WTC11 (cell line): ENCODE measurements around the gene KCNJ16. TPM values are rescaled to one million over a fixed set of nuclear protein-coding genes. Genes with fewer than 3 reads are reported as not detected.

Source experiments
- ATAC-seq: fragments of 200-7000 bp; cut with Tn5 transposase; 2 replicates; pipeline ENCODE4 v1.10.0; 2021; ENCODE audit warnings: mild to moderate bottlenecking, moderate library complexity
- CTCF ChIA-PET: fragments of 300-600 bp; sonication (Branson Sonifier 250); formaldehyde crosslinking; loops from one replicate; lab custom pipeline; 2021; ENCODE audit warnings: antibody characterized with exemption; lab: Charles Lee
- POLR2A ChIA-PET: fragments of 350-600 bp; sonication (Branson Sonifier 250); formaldehyde crosslinking; loops from one replicate; lab custom pipeline; 2021; ENCODE audit warnings: antibody characterized with exemption; lab: Charles Lee
- DNase-seq: peaks from one replicate; pipeline ENCODE4 v3.0.0; 2021; ENCODE audit warnings: low spot score
- H3K27ac Mint-ChIP-seq: 2 replicates; pipeline ENCODE4 v1.8.0; 2021; ENCODE audit warnings: mixed read lengths
- H3K27me3 Mint-ChIP-seq: 2 replicates; pipeline ENCODE4 v1.8.0; 2021; ENCODE audit warnings: low read depth, mild to moderate bottlenecking, moderate library complexity, mixed read lengths
- H3K36me3 Mint-ChIP-seq: 2 replicates; pipeline ENCODE4 v1.8.0; 2021; ENCODE audit warnings: mixed read lengths
- H3K4me1 Mint-ChIP-seq: 2 replicates; pipeline ENCODE4 v1.8.0; 2022; ENCODE audit warnings: mixed read lengths
- H3K4me3 Mint-ChIP-seq: 2 replicates; pipeline ENCODE4 v1.8.0; 2021; ENCODE audit warnings: mild to moderate bottlenecking, moderate library complexity, mixed read lengths
- H3K9me3 Mint-ChIP-seq: 2 replicates; pipeline ENCODE4 v1.8.0; 2021; ENCODE audit warnings: mixed read lengths
- ARID4B ChIP-seq: sonication (generic); formaldehyde crosslinking; IDR thresholded peaks from 2 replicates; pipeline ENCODE4 v1.8.0; 2023; ENCODE audit warnings: missing genetic modification reagents, mild to moderate bottlenecking, borderline replicate concordance
- CDX4 ChIP-seq: fragments of 250-450 bp; sonication (Bioruptor Pico); IDR thresholded peaks from 2 replicates; pipeline ENCODE4 v1.9.0; 2021; ENCODE audit warnings: moderate library complexity, mild to moderate bottlenecking, inconsistent platforms, borderline replicate concordance
- CREB1 ChIP-seq: sonication (generic); formaldehyde crosslinking; IDR thresholded peaks from 2 replicates; pipeline ENCODE4 v1.8.0; 2023; ENCODE audit warnings: mild to moderate bottlenecking, missing genetic modification reagents
- E2F1 ChIP-seq: sonication (generic); formaldehyde crosslinking; IDR thresholded peaks from 2 replicates; pipeline ENCODE4 v1.8.0; 2022; ENCODE audit warnings: mild to moderate bottlenecking, missing genetic modification reagents
- EMX1 ChIP-seq: fragments of 250-450 bp; sonication (Bioruptor Pico); IDR thresholded peaks from 2 replicates; pipeline ENCODE4 v1.8.0; 2021; ENCODE audit warnings: mild to moderate bottlenecking
- ETV6 ChIP-seq: sonication (generic); formaldehyde crosslinking; IDR thresholded peaks from 2 replicates; pipeline ENCODE4 v1.8.1; 2022; ENCODE audit warnings: mild to moderate bottlenecking, missing genetic modification reagents
- GABPB1 ChIP-seq: sonication (generic); formaldehyde crosslinking; IDR thresholded peaks from 2 replicates; pipeline ENCODE4 v1.8.1; 2023; ENCODE audit warnings: mild to moderate bottlenecking, missing genetic modification reagents
- HMGA2 ChIP-seq: fragments of 250-450 bp; sonication (Bioruptor Pico); IDR thresholded peaks from 2 replicates; pipeline ENCODE4 v1.4.0; 2021; ENCODE audit warnings: mild to moderate bottlenecking, moderate library complexity
- MYBL2 ChIP-seq: sonication (generic); formaldehyde crosslinking; IDR thresholded peaks from 2 replicates; pipeline ENCODE4 v1.8.1; 2023; ENCODE audit warnings: mild to moderate bottlenecking, moderate library complexity, missing genetic modification reagents
- NR1H2 ChIP-seq: sonication (generic); formaldehyde crosslinking; IDR thresholded peaks from 2 replicates; pipeline ENCODE4 v1.9.0; 2021; ENCODE audit warnings: mild to moderate bottlenecking, moderate library complexity, missing genetic modification reagents
- OVOL2 ChIP-seq: fragments of 250-450 bp; sonication (Bioruptor Pico); IDR thresholded peaks from 2 replicates; pipeline ENCODE4 v1.9.0; 2021; ENCODE audit warnings: mild to moderate bottlenecking, borderline replicate concordance
- PREB ChIP-seq: sonication (generic); formaldehyde crosslinking; IDR thresholded peaks from 2 replicates; pipeline ENCODE4 v1.8.1; 2022; ENCODE audit warnings: mild to moderate bottlenecking, missing genetic modification reagents, moderate library complexity, borderline replicate concordance
- SMAD4 ChIP-seq: sonication (generic); formaldehyde crosslinking; IDR thresholded peaks from 2 replicates; pipeline ENCODE4 v1.8.0; 2022; ENCODE audit warnings: mild to moderate bottlenecking, missing genetic modification reagents
- SP1 ChIP-seq: sonication (generic); formaldehyde crosslinking; conservative IDR thresholded peaks from 2 replicates; pipeline ENCODE4 v1.8.1; 2022; ENCODE audit warnings: missing genetic modification reagents
- TCF7 ChIP-seq: sonication (generic); formaldehyde crosslinking; IDR thresholded peaks from 2 replicates; pipeline ENCODE4 v1.8.0; 2022; ENCODE audit warnings: mild to moderate bottlenecking, low read depth, missing genetic modification reagents, moderate library complexity
- USF1 ChIP-seq: sonication (generic); formaldehyde crosslinking; IDR thresholded peaks from 2 replicates; pipeline ENCODE4 v1.8.0; 2022; ENCODE audit warnings: mild to moderate bottlenecking, missing genetic modification reagents
- ZNF219 ChIP-seq: sonication (generic); formaldehyde crosslinking; IDR thresholded peaks from 2 replicates; pipeline ENCODE4 v1.8.0; 2023; ENCODE audit warnings: missing genetic modification reagents, mild to moderate bottlenecking, borderline replicate concordance
- ZNF263 ChIP-seq: sonication (generic); formaldehyde crosslinking; IDR thresholded peaks from 2 replicates; pipeline ENCODE4 v1.8.1; 2022; ENCODE audit warnings: low read depth, mild to moderate bottlenecking, moderate library complexity, missing genetic modification reagents
- ZNF281 ChIP-seq: sonication (generic); formaldehyde crosslinking; IDR thresholded peaks from 2 replicates; pipeline ENCODE4 v1.8.0; 2023; ENCODE audit warnings: mild to moderate bottlenecking, missing genetic modification reagents
- ZNF416 ChIP-seq: fragments of 250-450 bp; sonication (Bioruptor Pico); IDR thresholded peaks from 2 replicates; pipeline ENCODE4 v1.9.0; 2021; ENCODE audit warnings: mild to moderate bottlenecking, inconsistent platforms
- ZNF512 ChIP-seq: sonication (generic); formaldehyde crosslinking; IDR thresholded peaks from 2 replicates; pipeline ENCODE4 v1.8.1; 2022; ENCODE audit warnings: missing genetic modification reagents, borderline replicate concordance
- total RNA-seq: library from RNA; stranded (reverse); gene quantifications from 3 replicates; pipeline ENCODE4 v1.2.3, GENCODE V29; 2021

KCNJ16 gene
- total RNA-seq, 1 experiment from 2014 or later: not detected

GRCh38 chr17:70105641-70106040, 30.6 kb downstream of the KCNJ16 start:
- Mint-ChIP-seq H3K4me1 (no peaks in the 10 kb centered on the region), H3K27me3 (no peaks in the 10 kb centered on the region), H3K9me3 (no peaks in the 10 kb centered on the region), H3K4me3 (no peak overlapping the region), H3K27ac (no peak overlapping the region), H3K36me3 (no peaks in the 10 kb centered on the region)
- ChIA-PET POLR2A (no interaction called here), CTCF (no interaction called here)
- TF ChIP-seq ZNF512 (CRISPR knock-in tag): no peak
- TF ChIP-seq OVOL2 (CRISPR knock-in tag): no peak
- TF ChIP-seq USF1 (CRISPR knock-in tag): no peak
- TF ChIP-seq ARID4B (CRISPR knock-in tag): no peak
- TF ChIP-seq GABPB1 (CRISPR knock-in tag): no peak
- no peak for TF ChIP-seq CREB1 (CRISPR knock-in tag)
- no peak for TF ChIP-seq ZNF416 (CRISPR knock-in tag)
- no peak for TF ChIP-seq ZNF263 (CRISPR knock-in tag)
- TF ChIP-seq TCF7: no peak
- TF ChIP-seq HMGA2 (CRISPR knock-in tag): no peak
- DNase-seq (no peak), ATAC-seq (no peak)

- Mint-ChIP-seq H3K27ac (no peak overlapping the region), H3K4me1 (no peaks in the 10 kb centered on the region), H3K4me3 (no peak overlapping the region), H3K27me3 (no peaks in the 10 kb centered on the region), H3K9me3 (no peaks in the 10 kb centered on the region), H3K36me3 (no peaks in the 10 kb centered on the region)
- POLR2A ChIA-PET: no interaction called here
- DNase-seq (no peak), ATAC-seq (no peak)
- CTCF ChIA-PET: no interaction called here
- TF ChIP-seq CDX4 (CRISPR knock-in tag) (no peak), ETV6 (no peak), E2F1 (CRISPR knock-in tag) (no peak), CREB1 (CRISPR knock-in tag) (no peak), TCF7 (no peak), SMAD4 (CRISPR knock-in tag) (no peak), NR1H2 (CRISPR knock-in tag) (no peak), ZNF219 (no peak), SP1 (no peak), OVOL2 (CRISPR knock-in tag) (no peak), ZNF512 (CRISPR knock-in tag) (no peak), MYBL2 (CRISPR knock-in tag) (no peak), PREB (no peak), ZNF281 (no peak), EMX1 (no peak)
Measured at GRCh38 chr17:70106551-70106950, 31.5 kb downstream of the KCNJ16 start.
